DND-41 (cell line): ENCODE data around the gene TAP2.
"Not testable (repeated sequence)": the region's sequence is repeated elsewhere in the genome, so short reads cannot be mapped to it uniquely, and the experiment has no call there.

Source experiments
- ATAC-seq: fragments of 200-7000 bp; cut with Tn5 transposase; 3 replicates; pipeline ENCODE4 v1.9.1; 2021; ENCODE audit warnings: low read depth; ENCODE audit not compliant: insufficient read depth
- DNase-seq: peaks from one replicate; pipeline ENCODE4 v3.0.0-alpha.2; 2020
- H2AFZ ChIP-seq: 2 replicates; pipeline ENCODE4 v1.6.0; 2012; ENCODE audit warnings: low read depth, low read length
- H3K27ac ChIP-seq: 2 replicates; pipeline ENCODE4 v1.5.1; 2012; ENCODE audit warnings: low read length, inconsistent platforms
- H3K27me3 ChIP-seq: fragments of 200-600 bp; sonication (generic); 2 replicates; pipeline ENCODE4 v1.6.0; 2012; ENCODE audit warnings: low read length, mild to moderate bottlenecking, inconsistent platforms; ENCODE audit not compliant: insufficient read depth, poor library complexity
- H3K36me3 ChIP-seq: 2 replicates; pipeline ENCODE4 v1.5.1; 2012; ENCODE audit warnings: low read length, inconsistent platforms; ENCODE audit not compliant: insufficient read depth
- H3K4me1 ChIP-seq: 2 replicates; pipeline ENCODE4 v1.5.1; 2012; ENCODE audit warnings: mild to moderate bottlenecking, low read length; ENCODE audit not compliant: insufficient read depth
- H3K4me2 ChIP-seq: 2 replicates; pipeline ENCODE4 v1.6.0; 2012; ENCODE audit warnings: mild to moderate bottlenecking, moderate library complexity, low read length, inconsistent platforms; ENCODE audit not compliant: insufficient read depth
- H3K4me3 ChIP-seq, 2 experiments: fragments of 200-600 bp in 1 of 2; shearing (Covaris generic) in 1 of 2; 2 replicates each; pipeline ENCODE4 v1.5.1; 2012 to 2016; ENCODE audit warnings: inconsistent platforms in 2 of 2, low read length in 2 of 2, mild to moderate bottlenecking in 2 of 2, low read depth in 1 of 2, moderate library complexity in 1 of 2
- H3K79me2 ChIP-seq: 2 replicates; pipeline ENCODE4 v1.6.0; 2012; ENCODE audit warnings: low read length, inconsistent platforms; ENCODE audit not compliant: insufficient read depth
- H3K9ac ChIP-seq: 2 replicates; pipeline ENCODE4 v1.6.0; 2012; ENCODE audit warnings: low read depth, mild to moderate bottlenecking, inconsistent platforms, low read length, moderate library complexity
- H3K9me3 ChIP-seq: 2 replicates; pipeline ENCODE4 v1.5.1; 2012; ENCODE audit warnings: low read length, moderate library complexity, mild to moderate bottlenecking, inconsistent platforms; ENCODE audit not compliant: insufficient read depth, severe bottlenecking
- H4K20me1 ChIP-seq: 2 replicates; pipeline ENCODE4 v1.6.0; 2012; ENCODE audit warnings: low read length; ENCODE audit not compliant: insufficient read depth
- CTCF ChIP-seq: IDR thresholded peaks from 2 replicates; pipeline ENCODE4 v1.5.1; 2012; ENCODE audit warnings: borderline replicate concordance, low read length, moderate library complexity, mild to moderate bottlenecking; ENCODE audit not compliant: poor library complexity, severe bottlenecking; ENCODE audit errors: extremely low read depth
- EZH2 ChIP-seq: IDR thresholded peaks from 3 replicates; pipeline ENCODE4 v1.6.1; 2012; ENCODE audit warnings: borderline replicate concordance, low read depth, mild to moderate bottlenecking, moderate library complexity, low read length, inconsistent platforms; ENCODE audit not compliant: severe bottlenecking

Gene TAP2

GRCh38 chr6:32879691-32880090, 41.2 kb upstream of the TAP2 start:
- H3K4me2 ChIP-seq: no peak overlapping the region
- no peaks in the 10 kb centered on the region for H4K20me1 ChIP-seq
- no peak for ATAC-seq
- peaks cover 13% of the 10 kb centered on the region for H3K27me3 ChIP-seq
- no peak for DNase-seq
- no peaks in the 10 kb centered on the region for H3K9me3 ChIP-seq
- no peak overlapping the region for H2AFZ ChIP-seq
- no peaks in the 10 kb centered on the region for H3K79me2 ChIP-seq
- H3K4me3 ChIP-seq: no peak overlapping the region
- no peaks in the 10 kb centered on the region for H3K36me3 ChIP-seq
- H3K4me1 ChIP-seq: no peaks in the 10 kb centered on the region
- H3K27ac ChIP-seq: no peak overlapping the region
- H3K9ac ChIP-seq: no peak overlapping the region
- TF ChIP-seq EZH2 (no peak), CTCF (no peak)

- Histone ChIP-seq H3K9ac (no peak overlapping the region), H3K4me1 (no peaks in the 10 kb centered on the region), H4K20me1 (no peaks in the 10 kb centered on the region), H3K27me3 (peaks cover 6% of the 10 kb centered on the region), H2AFZ (no peak overlapping the region), H3K79me2 (no peaks in the 10 kb centered on the region), H3K27ac (no peak overlapping the region), H3K9me3 (no peaks in the 10 kb centered on the region), H3K36me3 (no peaks in the 10 kb centered on the region), H3K4me2 (no peak overlapping the region), H3K4me3 (no peak overlapping the region)
- no peak for DNase-seq
- no peak for ATAC-seq
- TF ChIP-seq CTCF (no peak), EZH2 (no peak)
These were observed 38.1 kb upstream of the TAP2 start for GRCh38 chr6:32876603-32877002.

GRCh38 chr6:32873947-32874346, 35.4 kb upstream of the TAP2 start:
- not testable (repeated sequence) for H3K9ac ChIP-seq, H3K79me2 ChIP-seq, ATAC-seq, H3K27me3 ChIP-seq, H4K20me1 ChIP-seq, H3K27ac ChIP-seq, H3K4me3 ChIP-seq, DNase-seq, H3K4me1 ChIP-seq, H2AFZ ChIP-seq, H3K9me3 ChIP-seq, H3K36me3 ChIP-seq, H3K4me2 ChIP-seq

- Histone ChIP-seq H3K4me3 (no peak overlapping the region), H3K4me2 (no peak overlapping the region), H3K27ac (no peak overlapping the region), H3K4me1 (0 out of 2 replicates have a peak, but pooled peaks cover 2% of the 10 kb centered on the region), H3K79me2 (no peaks in the 10 kb centered on the region), H2AFZ (no peak overlapping the region), H4K20me1 (no peaks in the 10 kb centered on the region), H3K9ac (no peak overlapping the region), H3K27me3 (peaks cover 6% of the 10 kb centered on the region), H3K9me3 (no peaks in the 10 kb centered on the region), H3K36me3 (no peaks in the 10 kb centered on the region)
- peak; percentile 98 for TF ChIP-seq CTCF
- no peak for TF ChIP-seq EZH2
- DNase-seq (peak; percentile 83), ATAC-seq (peak; percentile 94)
These were observed 29.8 kb upstream of the TAP2 start for GRCh38 chr6:32868257-32868788.
